Lung (tissue), 12 donors: ENCODE results near the gene PGLYRP3. TPM values are rescaled to one million over a fixed set of nuclear protein-coding genes. Genes with fewer than 3 reads are reported as not detected.
"Not testable (repeated sequence)": the region's sequence is repeated elsewhere in the genome, so short reads cannot be mapped to it uniquely, and the experiment has no call there.

Experiments
- ATAC-seq: fragments of 200-7000 bp; cut with Tn5 transposase; one replicate; pipeline ENCODE4 v1.9.1; 2020; ENCODE audit warnings: moderate number of reproducible peaks; ENCODE audit not compliant: insufficient read depth, low FRiP score
- DNase-seq, 3 donors: peaks; one replicate each; pipeline ENCODE4 v3.0.0-alpha.2; 2013 to 2017
- H3K27ac ChIP-seq, 2 donors: one replicate each; pipeline ENCODE4 v1.5.1; 2013; ENCODE audit warnings: mild to moderate bottlenecking in 2 of 2, moderate library complexity in 2 of 2, control low read depth in 1 of 2, inconsistent platforms in 1 of 2, low read depth in 1 of 2, low read length in 1 of 2
- H3K27me3 ChIP-seq, 3 donors: one replicate each; pipeline ENCODE4 v1.5.1; 2013; ENCODE audit warnings: low read length in 2 of 3; ENCODE audit not compliant: control insufficient read depth in 3 of 3, insufficient read depth in 3 of 3
- H3K36me3 ChIP-seq, 4 donors: one replicate each; pipeline ENCODE4 v1.5.1; 2013; ENCODE audit warnings: low read length in 4 of 4, mild to moderate bottlenecking in 1 of 4, moderate library complexity in 1 of 4; ENCODE audit not compliant: control insufficient read depth in 4 of 4, insufficient read depth in 4 of 4
- H3K4me1 ChIP-seq, 5 donors: one replicate each; pipeline ENCODE4 v1.5.1; 2013; ENCODE audit warnings: low read length in 5 of 5, mild to moderate bottlenecking in 2 of 5, moderate library complexity in 1 of 5; ENCODE audit not compliant: control insufficient read depth in 5 of 5, insufficient read depth in 5 of 5
- H3K4me3 ChIP-seq: one replicate; pipeline ENCODE4 v1.5.1; 2013; ENCODE audit warnings: mild to moderate bottlenecking, control low read depth, moderate library complexity
- H3K9ac ChIP-seq, 2 donors: one replicate each; pipeline ENCODE4 v1.5.1; 2013; ENCODE audit warnings: low read length in 2 of 2, control low read depth in 1 of 2; ENCODE audit not compliant: insufficient read depth in 1 of 2
- H3K9me3 ChIP-seq, 4 donors: one replicate each; pipeline ENCODE4 v1.5.1; 2013; ENCODE audit warnings: low read length in 3 of 4, mild to moderate bottlenecking in 1 of 4, moderate library complexity in 1 of 4; ENCODE audit not compliant: control insufficient read depth in 4 of 4, insufficient read depth in 3 of 4
- WGBS, 2 donors: extraction: QIAGEN DNeasy Blood & Tissue Kit; methylation state at CpG; one replicate each; pipeline ENCODE4 v1.1.7; 2013; 5-methylcytosine and 5-hydroxymethylcytosine counted together
- polyA plus RNA-seq, 2 donors: library from polyadenylated mRNA; stranded (reverse); fragments of 200-250 nt; gene quantifications; one replicate each; pipeline ENCODE4 v1.2.1, GENCODE V29; 2013
- total RNA-seq, 2 donors: library from RNA; depleted of rRNA in 1 of 2; stranded (reverse); fragments of >200 nt in 1 of 2; gene quantifications; one replicate each; pipeline ENCODE4 v1.2.1, GENCODE V29; 2014 to 2021
- TF ChIP-seq, protein P1 (sequence below): IDR thresholded peaks from 2 replicates; pipeline ENCODE4 v1.5.1; 2012; ENCODE audit warnings: mild to moderate bottlenecking; ENCODE audit errors: control extremely low read depth, extremely low read depth
- donor health status: control.
- donor health status: control.
- donor health status: Bipolar disorder and iron deficiency.
- donor health status: healthy.
- donor health status: DM: yes; HTN: yes; CAD: no.

PGLYRP3 gene
- total and polyA plus RNA-seq, 4 donors: not detected

DNA sequence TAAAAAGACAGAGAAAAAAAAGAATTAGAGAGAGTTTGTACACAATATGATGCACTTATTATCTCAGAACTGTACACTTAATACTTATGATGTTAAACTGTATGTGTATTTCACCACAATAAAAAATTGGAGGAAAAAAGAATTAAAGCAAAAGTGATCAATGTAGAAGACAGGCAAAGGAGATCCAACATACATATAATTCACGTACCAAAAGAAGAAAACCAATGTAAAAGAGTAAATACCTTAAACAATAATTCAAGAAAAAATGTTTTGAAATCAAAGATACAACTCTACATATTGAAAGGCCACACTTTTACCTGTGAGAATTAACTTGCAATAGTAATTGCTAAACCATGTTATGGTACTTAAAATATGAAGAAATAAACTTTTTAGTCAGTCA, 9.8 kb upstream of the PGLYRP3 start:
- Histone ChIP-seq H3K4me3 (no peak overlapping the region), H3K36me3 (no peaks in the 10 kb centered on the region), H3K27ac (no peak overlapping the region), H3K27me3 (no peaks in the 10 kb centered on the region), H3K4me1 (no peaks in the 10 kb centered on the region), H3K9me3 (peaks cover 0 to 14% (median 5%) of the 10 kb centered on the region in 4 donors), H3K9ac (no peak overlapping the region)
- ATAC-seq (no peak), DNase-seq (no peak)
- 0 to 53% methylated on average over 1 of the region's 1 CpG for WGBS, 2 donors
- TF ChIP-seq, protein P1, sequence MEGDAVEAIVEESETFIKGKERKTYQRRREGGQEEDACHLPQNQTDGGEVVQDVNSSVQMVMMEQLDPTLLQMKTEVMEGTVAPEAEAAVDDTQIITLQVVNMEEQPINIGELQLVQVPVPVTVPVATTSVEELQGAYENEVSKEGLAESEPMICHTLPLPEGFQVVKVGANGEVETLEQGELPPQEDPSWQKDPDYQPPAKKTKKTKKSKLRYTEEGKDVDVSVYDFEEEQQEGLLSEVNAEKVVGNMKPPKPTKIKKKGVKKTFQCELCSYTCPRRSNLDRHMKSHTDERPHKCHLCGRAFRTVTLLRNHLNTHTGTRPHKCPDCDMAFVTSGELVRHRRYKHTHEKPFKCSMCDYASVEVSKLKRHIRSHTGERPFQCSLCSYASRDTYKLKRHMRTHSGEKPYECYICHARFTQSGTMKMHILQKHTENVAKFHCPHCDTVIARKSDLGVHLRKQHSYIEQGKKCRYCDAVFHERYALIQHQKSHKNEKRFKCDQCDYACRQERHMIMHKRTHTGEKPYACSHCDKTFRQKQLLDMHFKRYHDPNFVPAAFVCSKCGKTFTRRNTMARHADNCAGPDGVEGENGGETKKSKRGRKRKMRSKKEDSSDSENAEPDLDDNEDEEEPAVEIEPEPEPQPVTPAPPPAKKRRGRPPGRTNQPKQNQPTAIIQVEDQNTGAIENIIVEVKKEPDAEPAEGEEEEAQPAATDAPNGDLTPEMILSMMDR: no peak

GRCh38 chr1:153318145-153318544, 5.4 kb upstream of the PGLYRP3 start:
- H3K27me3 ChIP-seq, H3K27ac ChIP-seq, H3K4me3 ChIP-seq, H3K4me1 ChIP-seq, ATAC-seq, H3K36me3 ChIP-seq, DNase-seq, H3K9me3 ChIP-seq, H3K9ac ChIP-seq: not testable (repeated sequence)
- 91 to 94% methylated on average over 7 of the region's 7 CpGs for WGBS, 2 donors

DNA sequence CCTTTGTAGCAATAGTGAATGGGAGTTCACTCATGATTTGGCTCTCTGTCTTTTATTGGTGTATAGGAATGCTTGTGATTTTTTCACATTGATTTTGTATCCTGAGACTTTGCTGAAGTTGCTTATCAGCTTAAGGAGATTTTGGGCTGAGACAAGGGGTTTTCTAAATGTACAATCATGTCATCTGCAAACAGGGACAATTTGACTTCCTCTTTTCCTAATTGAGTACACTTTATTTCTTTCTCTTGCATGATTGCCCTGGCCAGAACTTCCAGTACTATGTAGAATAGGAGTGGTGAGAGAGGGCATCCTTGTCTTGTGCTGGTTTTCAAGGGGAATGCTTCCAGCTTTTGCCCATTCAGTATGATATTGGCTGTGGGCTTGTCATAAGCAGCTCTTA, 3.3 kb upstream of the PGLYRP3 start:
- not testable (repeated sequence) for ATAC-seq, DNase-seq, H3K27me3 ChIP-seq, H3K9me3 ChIP-seq, H3K4me1 ChIP-seq, H3K9ac ChIP-seq, H3K27ac ChIP-seq, H3K4me3 ChIP-seq, H3K36me3 ChIP-seq

GRCh38 chr1:153314388-153314787, 1.6 kb upstream of the PGLYRP3 start:
- H3K9me3 ChIP-seq, H3K9ac ChIP-seq, H3K36me3 ChIP-seq, ATAC-seq, H3K4me3 ChIP-seq, H3K27me3 ChIP-seq, H3K27ac ChIP-seq, DNase-seq, H3K4me1 ChIP-seq: not testable (repeated sequence)

- no peaks in the 10 kb centered on the region for H3K4me1 ChIP-seq
- TF ChIP-seq, protein P1: no peak
- DNase-seq (no peak), ATAC-seq (no peak)
- H3K4me3 ChIP-seq: no peak overlapping the region
- 94 to 100% methylated on average over 2 of the region's 2 CpGs for WGBS, 2 donors
- no peaks in the 10 kb centered on the region for H3K27me3 ChIP-seq
- no peaks in the 10 kb centered on the region for H3K36me3 ChIP-seq
- H3K27ac ChIP-seq: no peak overlapping the region
- H3K9me3 ChIP-seq: peaks cover 0 to 1% (median 0%) of the 10 kb centered on the region in 4 donors
- no peak overlapping the region for H3K9ac ChIP-seq
Observed at GRCh38 chr1:153313288-153313687, 536 bp upstream of the PGLYRP3 start.
